ENCODE results near the gene BBOF1. TPM values are rescaled to one million over a fixed set of nuclear protein-coding genes. Genes with fewer than 3 reads are reported as not detected.

BBOF1 gene
- 2.7 and 3.2 TPM in 2 replicates for total RNA-seq

GRCh38 chr14:74018586-74019407 is at the start of gene BBOF1, which contains the start of gene ENTPD5:
TSS of gene BBOF1 (plus strand) at chr14:74019349. CDS start at chr14:74019479, 130 bp downstream.
TSS of gene ENTPD5 (minus strand) at chr14:74019288. CDS start at chr14:73988102, 31,186 bp downstream.

GRCh38 chr14:74084277-74085046 is 65.3 kb downstream of the BBOF1 start, which contains the start of the genes ALDH6A1 and LIN52:
TSS of gene ALDH6A1 (minus strand) at chr14:74084453. CDS start at chr14:74084394, 59 bp downstream.
TSS of gene LIN52 (plus strand) at chr14:74084956. CDS start at chr14:74084975, 19 bp downstream.

Small RNAs within 50 kb of the gene (small RNA-seq; reads per million reads assigned to genes)
- gene AC005480.2 = not detected

Other genes starting within 250 kb of the BBOF1 start
- gene PTGR2, start 167.5 kb upstream of the BBOF1 start, total RNA-seq = 3.5 and 4.5 TPM in 2 replicates
- gene ZNF410, start 132.5 kb upstream of the BBOF1 start, total RNA-seq = 55.1 and 60.7 TPM in 2 replicates
- gene FAM161B, start 69.3 kb upstream of the BBOF1 start, total RNA-seq = 2.3 and 2.9 TPM in 2 replicates
- gene COQ6, start 69.0 kb upstream of the BBOF1 start, total RNA-seq = 13.2 and 17.3 TPM in 2 replicates
- gene ENTPD5, start 61 bp upstream of the BBOF1 start, total RNA-seq = 14.5 and 15.4 TPM in 2 replicates
- gene ALDH6A1, start 65.1 kb downstream of the BBOF1 start, total RNA-seq = 23.1 and 25.0 TPM in 2 replicates
- gene LIN52, start 65.6 kb downstream of the BBOF1 start, total RNA-seq = 10.8 and 11.1 TPM in 2 replicates
- not detected in 2 replicates for gene VSX2, start 220.1 kb downstream of the BBOF1 start, total RNA-seq